Measurements from ENCODE around the gene HMCN2. TPM values are rescaled to one million over a fixed set of nuclear protein-coding genes. Genes with fewer than 3 reads are reported as not detected.

Gene HMCN2
- polyA plus RNA-seq, 1 of the 3 experiments (the other 2 are of a cell fraction): 0.15 TPM

DNA sequence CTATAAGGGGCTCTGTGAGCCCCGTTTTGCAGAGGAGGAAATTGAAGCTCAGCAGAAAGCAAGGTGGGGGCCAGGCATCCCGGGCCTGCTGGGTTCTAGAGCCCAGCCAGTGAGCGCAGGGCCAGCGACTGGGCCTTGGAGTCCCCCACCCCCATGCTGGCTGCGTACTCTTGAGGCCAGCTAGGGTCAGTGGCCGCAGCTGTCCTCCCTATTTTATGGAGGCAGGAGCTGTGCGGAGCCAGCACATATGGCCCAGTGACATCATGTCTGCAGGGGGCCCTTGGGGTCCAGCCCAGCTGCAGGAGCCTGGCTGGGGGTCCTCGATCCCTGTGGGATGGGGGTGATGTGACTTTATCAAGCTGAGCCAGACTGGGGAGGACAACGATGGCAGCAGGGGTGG is 71.3 kb downstream of the HMCN2 start:
- no peaks in the 10 kb centered on the region for H3K27me3 ChIP-seq (ENCODE audit: insufficient read depth)
- ChIA-PET CTCF (interaction anchor here (1.1 to 2.9 kb wide), 4 partner anchors 10 to 229 kb away, joined by 3 to 10 read pairs (median 8); no protein-coding TSS in a partner anchor), POLR2A (interaction anchor here (0.8 kb wide), 1 partner anchor 96 kb away, joined by 3 read pairs; no protein-coding TSS in a partner anchor)
- H3K4me1 ChIP-seq (ENCODE audit: control insufficient read depth in 1 of 2, insufficient read depth in 2 of 2, low read depth in 1 of 2, low read length in 1 of 2): peaks cover 0 to 34% of the 10 kb centered on the region in 2 experiments; a peak in 1 of 4 replicates
- TF ChIP-seq EP300 (IDR thresholded peaks at IDR 0.05; ENCODE audit: borderline replicate concordance in 1 of 2, low read depth in 1 of 2, low read length in 1 of 2) (no peak), USF2 (IDR thresholded peaks at IDR 0.05; ENCODE audit: borderline replicate concordance, low read depth, low read length) (no peak), REST (IDR thresholded peaks at IDR 0.05; ENCODE audit: low read depth, low read length) (no peak), CHD2 (IDR thresholded peaks at IDR 0.05; ENCODE audit: low read length, partially characterized antibody) (no peak), RXRA (IDR thresholded peaks at IDR 0.05; ENCODE audit: borderline replicate concordance, low read depth) (no peak), GABPA (IDR thresholded peaks at IDR 0.05; ENCODE audit: low read depth) (no peak), FOXJ3 (CRISPR knock-in tag; IDR thresholded peaks at IDR 0.05) (no peak), JUND (IDR thresholded peaks at IDR 0.05) (no peak), NRF1 (IDR thresholded peaks at IDR 0.05; ENCODE audit: low read depth, low read length) (no peak), MEF2A (IDR thresholded peaks at IDR 0.05; ENCODE audit: borderline replicate concordance, low read depth) (no peak)
- TF ChIP-seq, protein P1, sequence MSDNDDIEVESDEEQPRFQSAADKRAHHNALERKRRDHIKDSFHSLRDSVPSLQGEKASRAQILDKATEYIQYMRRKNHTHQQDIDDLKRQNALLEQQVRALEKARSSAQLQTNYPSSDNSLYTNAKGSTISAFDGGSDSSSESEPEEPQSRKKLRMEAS (IDR thresholded peaks at IDR 0.05; ENCODE audit: low read depth): no peak
- TF ChIP-seq, protein P2, sequence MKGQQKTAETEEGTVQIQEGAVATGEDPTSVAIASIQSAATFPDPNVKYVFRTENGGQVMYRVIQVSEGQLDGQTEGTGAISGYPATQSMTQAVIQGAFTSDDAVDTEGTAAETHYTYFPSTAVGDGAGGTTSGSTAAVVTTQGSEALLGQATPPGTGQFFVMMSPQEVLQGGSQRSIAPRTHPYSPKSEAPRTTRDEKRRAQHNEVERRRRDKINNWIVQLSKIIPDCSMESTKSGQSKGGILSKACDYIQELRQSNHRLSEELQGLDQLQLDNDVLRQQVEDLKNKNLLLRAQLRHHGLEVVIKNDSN (IDR thresholded peaks at IDR 0.05; ENCODE audit: borderline replicate concordance, low read depth): no peak
- H3K9me3 ChIP-seq: no peaks in the 10 kb centered on the region
- no peak overlapping the region for H3K4me3 ChIP-seq (ENCODE audit: low read depth in 2 of 2, low read length in 1 of 2)
- no peaks in the 10 kb centered on the region for H3F3A ChIP-seq (replicated peaks; ENCODE audit: insufficient read depth)
- H3K79me2 ChIP-seq (ENCODE audit: insufficient read depth): no peaks in the 10 kb centered on the region
- H3K36me3 ChIP-seq (replicated peaks in 1 of 2; ENCODE audit: control insufficient read depth in 1 of 2, insufficient read depth in 2 of 2, low read length in 1 of 2): no peaks in the 10 kb centered on the region
- H3K27ac ChIP-seq (ENCODE audit: low read depth in 2 of 2, low read length in 1 of 2): no peak overlapping the region
- no CpG with 5 or more reads among the region's 9 CpGs for WGBS (ENCODE audit: low lambda C conversion rate)
- no peak overlapping the region for H2AFZ ChIP-seq (ENCODE audit: low read depth)
- H4K20me1 ChIP-seq (ENCODE audit: insufficient read depth): no peaks in the 10 kb centered on the region
- H3K4me2 ChIP-seq: no peak overlapping the region
- H3K9ac ChIP-seq: no peak overlapping the region
- DNase-seq: no peak
- H3K9me2 ChIP-seq: no peaks in the 10 kb centered on the region
